ENCODE data around the gene VPS72.
"Not testable (repeated sequence)": the region's sequence is repeated elsewhere in the genome, so short reads cannot be mapped to it uniquely, and the experiment has no call there.

Gene VPS72, protein sequence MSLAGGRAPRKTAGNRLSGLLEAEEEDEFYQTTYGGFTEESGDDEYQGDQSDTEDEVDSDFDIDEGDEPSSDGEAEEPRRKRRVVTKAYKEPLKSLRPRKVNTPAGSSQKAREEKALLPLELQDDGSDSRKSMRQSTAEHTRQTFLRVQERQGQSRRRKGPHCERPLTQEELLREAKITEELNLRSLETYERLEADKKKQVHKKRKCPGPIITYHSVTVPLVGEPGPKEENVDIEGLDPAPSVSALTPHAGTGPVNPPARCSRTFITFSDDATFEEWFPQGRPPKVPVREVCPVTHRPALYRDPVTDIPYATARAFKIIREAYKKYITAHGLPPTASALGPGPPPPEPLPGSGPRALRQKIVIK

GRCh38 chr1:151189637-151190445 is at the start of gene VPS72:
Gene VPS72, minus strand, starts transcription at chr1:151190197. Its CDS starts 76 bp downstream, at chr1:151190121.
- DNase-seq (ENCODE audit: low read depth), result peak; percentile 34

GRCh38 chr1:151238467-151238739 is 48.4 kb upstream of the VPS72 start:
- DNase-seq (ENCODE audit: low read depth), result no peak

DNA sequence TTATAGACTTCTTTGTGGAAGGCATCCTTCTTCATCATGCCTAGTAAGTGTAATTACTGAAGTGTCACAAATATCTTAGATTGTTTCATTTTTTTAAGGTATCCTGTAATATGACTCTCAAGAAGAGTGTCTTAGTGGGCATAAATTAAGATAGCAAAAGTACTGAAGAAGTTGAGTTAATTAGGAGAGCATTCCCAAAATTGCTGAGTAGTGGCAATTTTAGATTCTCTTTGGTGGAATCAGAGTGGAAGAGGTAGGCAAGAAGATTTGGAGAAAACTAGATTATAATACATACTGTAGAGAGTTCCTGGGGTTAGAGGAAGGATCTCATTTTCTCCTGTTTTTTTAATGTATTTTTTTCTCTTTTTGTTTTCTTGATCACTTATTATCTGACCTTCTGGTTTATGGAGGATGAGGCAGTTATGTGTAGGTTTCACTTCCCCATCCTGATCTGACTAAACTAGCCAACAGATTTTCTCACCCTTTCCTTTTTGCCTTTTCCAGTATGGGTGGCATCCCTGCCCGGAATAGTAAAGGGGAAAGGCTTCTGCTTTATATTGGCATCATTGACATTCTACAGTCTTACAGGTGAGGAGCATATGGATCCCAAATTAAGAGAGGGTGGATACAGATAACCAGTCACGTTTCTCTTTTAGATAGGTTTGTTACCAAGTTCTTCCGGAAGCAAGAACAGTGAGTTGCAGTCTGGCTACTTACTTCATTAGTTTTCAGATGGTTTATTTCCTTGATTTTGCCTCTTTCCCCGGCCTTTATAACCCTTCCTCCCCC is 47.9 kb upstream of the VPS72 start:
- DNase-seq (ENCODE audit: low read depth), result no peak

- DNase-seq (ENCODE audit: low read depth), result no peak
Observed at GRCh38 chr1:151235235-151235634, 45.2 kb upstream of the VPS72 start.

DNA sequence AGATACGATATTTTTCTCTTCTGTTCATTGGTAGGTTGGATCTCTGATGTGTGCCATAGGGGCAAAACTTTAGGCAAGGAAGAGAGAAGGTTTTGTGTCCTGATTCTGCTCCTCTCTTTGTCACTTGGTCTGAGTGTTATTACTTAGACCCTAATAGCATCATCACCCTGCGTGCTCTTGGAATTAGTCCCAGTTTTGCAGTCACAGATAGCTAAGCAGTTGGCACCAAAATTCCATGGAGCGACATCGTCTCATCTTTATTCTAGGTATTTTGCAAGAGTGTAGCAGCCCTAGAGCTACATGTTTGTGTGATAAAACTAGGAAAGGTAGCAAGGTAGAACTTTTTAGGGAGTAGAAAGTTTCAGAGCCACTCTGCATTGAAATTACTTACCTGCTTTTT is 32.1 kb upstream of the VPS72 start:
- no peak for DNase-seq (ENCODE audit: low read depth)

- DNase-seq (ENCODE audit: low read depth), result no peak
Observed at GRCh38 chr1:151221616-151222015, 31.6 kb upstream of the VPS72 start.

- no peak for DNase-seq (ENCODE audit: low read depth)
Observed at GRCh38 chr1:151213560-151213959, 23.6 kb upstream of the VPS72 start.

DNA sequence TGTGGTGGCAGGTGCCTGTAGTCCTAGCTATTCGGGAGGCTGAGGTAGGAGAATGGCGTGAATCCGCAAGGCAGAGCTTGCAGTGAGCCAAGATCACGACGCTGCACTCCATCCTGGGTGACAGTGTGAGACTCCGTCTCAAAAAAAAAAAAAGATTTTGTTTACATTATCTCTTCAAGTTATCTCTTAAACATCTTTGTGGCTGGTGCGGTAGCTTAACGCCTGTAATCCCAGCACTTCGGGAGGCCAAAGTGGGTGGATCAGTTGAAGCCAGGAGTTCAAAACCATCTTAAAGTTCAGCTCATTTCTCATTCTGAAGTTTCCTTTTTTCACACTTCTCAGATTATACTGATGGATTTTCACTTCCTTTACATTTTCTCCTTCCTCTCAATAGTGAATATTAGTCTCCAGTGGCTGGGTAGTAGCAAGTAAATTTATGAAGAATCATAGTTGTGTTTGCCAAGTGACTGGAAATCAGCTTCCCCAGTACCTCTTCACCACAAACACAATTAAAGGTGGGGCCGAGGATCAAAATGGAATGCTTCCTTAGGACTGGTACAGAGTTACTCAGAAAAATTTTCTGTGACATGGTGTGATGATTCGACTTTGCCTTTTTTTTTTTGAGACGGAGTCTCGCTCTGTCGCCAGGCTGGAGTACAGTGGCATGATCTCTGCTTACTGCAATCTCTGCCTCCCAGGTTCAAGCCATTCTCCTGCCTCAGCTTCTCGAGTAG is 22.1 kb upstream of the VPS72 start:
- DNase-seq (ENCODE audit: low read depth), result no peak

- DNase-seq (ENCODE audit: low read depth), result no peak
Observed at GRCh38 chr1:151210830-151211229, 20.8 kb upstream of the VPS72 start.

GRCh38 chr1:151205381-151205965 is 15.5 kb upstream of the VPS72 start:
- DNase-seq (ENCODE audit: low read depth), result not testable (repeated sequence)

- peak; percentile 85 for DNase-seq (ENCODE audit: low read depth)
Observed at GRCh38 chr1:151199873-151200581, 10.0 kb upstream of the VPS72 start.

DNA sequence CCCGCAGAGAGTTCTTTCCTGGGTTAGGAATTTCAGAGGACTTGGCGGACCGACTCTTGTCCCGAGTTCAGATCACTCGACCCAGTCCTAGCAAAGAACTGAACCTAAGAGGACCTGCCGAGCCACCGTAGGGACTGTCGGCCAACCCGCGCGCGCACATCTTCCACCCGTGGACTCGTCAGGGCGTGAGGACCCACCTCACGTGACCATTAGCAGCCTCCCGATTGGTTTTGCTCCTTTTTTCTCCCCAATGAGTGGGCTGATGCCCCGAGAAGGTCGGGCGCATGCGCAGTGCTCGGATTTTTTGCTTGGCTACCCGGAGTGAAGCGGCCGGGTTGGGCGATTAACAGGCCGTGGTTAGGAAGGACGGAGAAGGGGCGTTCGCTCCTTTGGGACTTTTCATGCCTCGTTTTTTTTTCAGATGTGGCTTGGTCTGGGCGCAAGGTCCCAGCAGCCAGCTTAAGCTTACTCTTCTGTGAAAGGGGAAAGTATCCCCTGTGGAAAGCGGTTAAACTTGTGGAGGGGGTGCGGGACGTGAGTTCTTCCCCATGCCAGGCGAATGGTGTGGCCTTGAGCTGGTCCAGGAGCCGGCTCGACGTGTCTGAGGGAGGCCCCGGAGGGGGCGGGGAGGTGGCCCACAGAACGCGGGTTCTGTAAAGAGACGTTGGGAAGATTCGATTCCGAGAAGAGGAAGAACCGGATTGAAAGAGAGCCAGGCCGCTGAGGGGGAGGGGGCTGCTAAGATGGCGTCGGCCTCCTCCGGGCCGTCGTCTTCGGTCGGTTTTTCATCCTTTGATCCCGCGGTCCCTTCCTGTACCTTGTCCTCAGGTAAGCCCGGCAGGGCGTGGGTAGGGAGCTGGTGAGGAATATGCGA is 8.5 kb upstream of the VPS72 start, which contains the start of gene PIP5K1A:
TSS of gene PIP5K1A (plus strand) at position 299 of the 874 bp plus-strand sequence. CDS start at position 744, 445 bp downstream.
- peak; percentile 93 for DNase-seq (ENCODE audit: low read depth)

- no peak for DNase-seq (ENCODE audit: low read depth)
Observed at GRCh38 chr1:151197863-151198253, 7.9 kb upstream of the VPS72 start.

DNA sequence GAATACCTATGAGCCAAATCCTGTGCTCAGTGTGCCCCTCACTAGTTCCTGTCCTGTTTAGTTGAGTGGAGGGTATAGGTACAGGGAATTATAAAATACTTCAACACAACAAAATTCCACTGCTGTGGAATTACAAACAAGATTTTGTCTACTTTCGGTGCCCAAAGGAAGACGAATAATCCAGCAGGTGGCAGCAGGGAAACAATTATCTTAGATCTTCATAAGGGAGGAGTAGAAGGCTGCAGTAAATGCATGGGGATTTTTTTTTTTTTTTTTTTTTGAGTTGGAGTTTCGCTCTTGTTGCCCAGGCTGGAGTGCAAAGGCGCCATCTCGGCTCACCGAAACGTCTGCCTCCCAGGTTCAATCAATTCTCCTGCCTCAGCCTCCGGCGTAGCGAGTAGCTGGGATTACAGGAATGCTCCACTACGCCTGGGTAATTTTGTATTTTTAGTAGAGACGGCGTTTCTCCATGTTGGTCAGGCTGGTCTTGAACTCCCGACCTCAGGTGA is 6.3 kb upstream of the VPS72 start:
- peak; percentile 83 for DNase-seq (ENCODE audit: low read depth)

GRCh38 chr1:151194894-151195594 is 5.0 kb upstream of the VPS72 start:
- DNase-seq (ENCODE audit: low read depth), result peak; percentile 90

GRCh38 chr1:151193856-151194255 is 3.9 kb upstream of the VPS72 start:
- DNase-seq (ENCODE audit: low read depth), result no peak

- DNase-seq (ENCODE audit: low read depth), result no peak
Observed at GRCh38 chr1:151193304-151193703, 3.3 kb upstream of the VPS72 start.

DNA sequence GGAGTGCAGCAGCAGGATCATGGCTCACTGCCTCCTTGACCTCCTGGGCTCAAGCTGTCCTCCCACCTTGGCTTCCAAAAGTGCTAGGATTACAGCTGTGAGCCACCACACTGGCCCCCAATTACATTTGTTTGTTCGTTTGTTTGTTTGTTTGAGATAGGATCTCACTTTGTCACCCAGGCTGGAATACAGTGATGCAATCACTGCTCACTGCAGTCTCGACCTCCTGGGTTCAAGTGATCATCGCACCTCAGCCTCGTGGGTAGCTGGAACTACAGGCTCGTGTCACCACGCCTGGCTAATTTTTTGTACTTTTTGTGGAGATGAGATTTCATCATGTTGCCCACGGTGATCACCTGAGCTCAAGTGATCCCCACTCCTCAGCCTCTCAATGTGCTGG is 2.0 kb upstream of the VPS72 start:
- no peak for DNase-seq (ENCODE audit: low read depth)

- not testable (repeated sequence) for DNase-seq (ENCODE audit: low read depth)
Observed at GRCh38 chr1:151188667-151189066, 1.3 kb downstream of the VPS72 start.

Measured in HS-27A (cell line).